B cell (primary cell): ENCODE data around the gene PAPSS2. TPM values are rescaled to one million over a fixed set of nuclear protein-coding genes. Genes with fewer than 3 reads are reported as not detected.

Experiments used
- ATAC-seq: fragments of 200-7000 bp; cut with Tn5 transposase; one replicate; pipeline ENCODE4 v1.10.0; 2021; ENCODE audit warnings: low read depth, mild to moderate bottlenecking, moderate number of reproducible peaks, moderate library complexity
- CTCF ChIA-PET: fragments of 350-600 bp; sonication (Branson Sonifier 250); formaldehyde crosslinking; loops from one replicate; lab custom pipeline; 2021; ENCODE audit warnings: antibody characterized with exemption, inconsistent platforms; lab: Charles Lee
- POLR2A ChIA-PET: fragments of 350-600 bp; sonication (Branson Sonifier 250); formaldehyde crosslinking; loops from one replicate; lab custom pipeline; 2021; ENCODE audit warnings: antibody characterized with exemption; lab: Charles Lee
- DNase-seq: peaks from one replicate; pipeline ENCODE4 v3.0.0; 2013
- H2AFZ ChIP-seq: 2 replicates; pipeline ENCODE4 v1.6.1; 2012; ENCODE audit warnings: mild to moderate bottlenecking, low read depth, low read length; ENCODE audit not compliant: insufficient read depth, poor library complexity, severe bottlenecking
- H3K27ac ChIP-seq, 2 donors: 1 replicate in 1 of 2; 2 replicates in 1 of 2; pipeline ENCODE4 v1.5.1; 2012 to 2013; ENCODE audit warnings: low read length in 2 of 2, mild to moderate bottlenecking in 2 of 2, moderate library complexity in 1 of 2
- H3K27me3 ChIP-seq, 4 experiments: fragments of 200-600 bp in 1 of 4; sonication (generic) in 1 of 4; replicated peaks in 1 of 4; 1 replicate in 2 of 4; 2 replicates in 2 of 4; pipeline versions ENCODE4 v1.6.1 to v1.7.0; 2013 to 2016; ENCODE audit warnings: low read length in 3 of 4, mild to moderate bottlenecking in 2 of 4, mixed read lengths in 1 of 4, moderate library complexity in 1 of 4; ENCODE audit not compliant: insufficient read depth in 4 of 4, control insufficient read depth in 3 of 4; ENCODE audit errors: control extremely low read depth in 1 of 4
- H3K36me3 ChIP-seq, 2 experiments: replicated peaks in 1 of 2; 1 replicate in 1 of 2; 2 replicates in 1 of 2; pipeline versions ENCODE4 v1.6.1 to v1.7.1; 2013; ENCODE audit warnings: low read length in 1 of 2; ENCODE audit not compliant: insufficient read depth in 2 of 2, control insufficient read depth in 1 of 2; ENCODE audit errors: control extremely low read depth in 1 of 2, extremely low read depth in 1 of 2
- H3K4me1 ChIP-seq, 2 donors: fragments of 200-600 bp in 1 of 2; sonication (generic) in 1 of 2; 1 replicate in 1 of 2; 2 replicates in 1 of 2; pipeline versions ENCODE4 v1.5.1 to v1.6.1; 2013 to 2017; ENCODE audit warnings: low read length in 2 of 2; ENCODE audit not compliant: control insufficient read depth in 2 of 2, insufficient read depth in 2 of 2
- H3K4me2 ChIP-seq: replicated peaks from 2 replicates; pipeline ENCODE3; 2012; ENCODE audit warnings: mild to moderate bottlenecking, low read depth, low read length; ENCODE audit not compliant: poor library complexity, severe bottlenecking
- H3K4me3 ChIP-seq, 5 experiments: fragments of 200-600 bp in 1 of 5; sonication (generic) in 1 of 5; 1 replicate in 3 of 5; 2 replicates in 2 of 5; pipeline versions ENCODE4 v1.5.1 to v1.7.0; 2011 to 2016; ENCODE audit warnings: low read length in 4 of 5, mild to moderate bottlenecking in 4 of 5, low read depth in 2 of 5, control low read depth in 1 of 5, moderate library complexity in 1 of 5; ENCODE audit not compliant: insufficient read depth in 1 of 5; ENCODE audit errors: control extremely low read depth in 1 of 5, extremely low read depth in 1 of 5
- H3K79me2 ChIP-seq: fragments of 200-600 bp; sonication (generic); one replicate; pipeline ENCODE4 v1.6.0; 2016; ENCODE audit warnings: low read length; ENCODE audit not compliant: control insufficient read depth, insufficient read depth
- H3K9ac ChIP-seq: fragments of 200-600 bp; sonication (generic); 2 replicates; pipeline ENCODE4 v1.6.1; 2017; ENCODE audit warnings: mild to moderate bottlenecking, low read length, moderate library complexity
- H3K9me3 ChIP-seq, 3 donors: one replicate each; pipeline versions ENCODE4 v1.6.1 to v1.7.1; 2013; ENCODE audit warnings: low read length in 2 of 3; ENCODE audit not compliant: control insufficient read depth in 2 of 3, insufficient read depth in 1 of 3; ENCODE audit errors: control extremely low read depth in 1 of 3
- H4K20me1 ChIP-seq: 2 replicates; pipeline ENCODE4 v1.6.0; 2012; ENCODE audit warnings: mild to moderate bottlenecking, low read length; ENCODE audit not compliant: insufficient read depth, control insufficient read depth, poor library complexity, severe bottlenecking
- H3K27ac Mint-ChIP-seq: one replicate; pipeline ENCODE4 v1.8.0; 2021; ENCODE audit warnings: mixed read lengths
- H3K27me3 Mint-ChIP-seq: one replicate; pipeline ENCODE4 v1.8.0; 2021; ENCODE audit warnings: mixed read lengths
- H3K4me1 Mint-ChIP-seq: one replicate; pipeline ENCODE4 v1.8.0; 2021; ENCODE audit warnings: mixed read lengths
- H3K4me3 Mint-ChIP-seq: one replicate; pipeline ENCODE4 v1.8.0; 2021; ENCODE audit warnings: mixed read lengths
- H3K9me3 Mint-ChIP-seq: one replicate; pipeline ENCODE4 v1.8.0; 2022; ENCODE audit warnings: mixed read lengths; ENCODE audit not compliant: insufficient read depth
- CTCF ChIP-seq: fragments of 200-600 bp; IDR thresholded peaks from one replicate; pipeline ENCODE4 v1.8.0; 2022; ENCODE audit warnings: antibody characterized with exemption, mild to moderate bottlenecking
- EZH2 ChIP-seq: IDR thresholded peaks from 2 replicates; pipeline ENCODE4 v1.6.1; 2012; ENCODE audit warnings: borderline replicate concordance, low read depth, mild to moderate bottlenecking, moderate library complexity, low read length; ENCODE audit not compliant: insufficient read depth, poor library complexity, severe bottlenecking
- WGBS: methylation state at CpG from one replicate; pipeline ENCODE4 v1.1.5; 2013; ENCODE audit warnings: missing lambda C conversion rate; ENCODE audit not compliant: insufficient coverage; 5-methylcytosine and 5-hydroxymethylcytosine counted together
- intact Hi-C: fragments of 100-400 bp; cut with micrococcal nuclease; formaldehyde crosslinking; loops from one replicate; pipeline ENCODE4 v1.10.0; 2022
- polyA plus RNA-seq: library from polyadenylated mRNA; depleted of rRNA; stranded (reverse); fragments of >200 nt; gene quantifications from 2 replicates; pipeline ENCODE4 v1.2.3, GENCODE V29; 2012
- total RNA-seq, 2 donors: library from RNA; stranded (reverse); fragments of 120-200 nt in 1 of 2; gene quantifications; 1 replicate in 1 of 2; 2 replicates in 1 of 2; pipeline versions ENCODE4 v1.2.3 to v1.2.4, GENCODE V29; 2013 to 2022

The PAPSS2 gene
- total and polyA plus RNA-seq, 2 donors (not counting 1 experiment from before 2014, with no cell fraction given): not detected

GRCh38 chr10:87786421-87786820 is 126.7 kb downstream of the PAPSS2 start:
- DNase-seq: no peak
- ATAC-seq: no peak
- Mint-ChIP-seq H3K27me3 (no peaks in the 10 kb centered on the region), H3K4me3 (no peak overlapping the region), H3K4me1 (no peaks in the 10 kb centered on the region), H3K27ac (no peak overlapping the region), H3K9me3 (no peaks in the 10 kb centered on the region)
- WGBS: 100% methylated on average over 2 of the region's 7 CpGs
- no peak for TF ChIP-seq CTCF
- no peak for TF ChIP-seq EZH2
- Histone ChIP-seq H3K4me3 (no peak overlapping the region), H2AFZ (no peak overlapping the region), H3K27ac (no peak overlapping the region), H4K20me1 (no peaks in the 10 kb centered on the region), H3K4me1 (no peaks in the 10 kb centered on the region), H3K4me2 (no peak overlapping the region), H3K27me3 (no peaks in the 10 kb centered on the region), H3K9ac (no peak overlapping the region), H3K79me2 (peaks cover 3% of the 10 kb centered on the region), H3K36me3 (peaks cover 10 to 28% of the 10 kb centered on the region in 2 experiments), H3K9me3 (no peaks in the 10 kb centered on the region)
- intact Hi-C loops: no loop called here
- ChIA-PET POLR2A (no interaction called here), CTCF (interaction anchor here (1.1 kb wide), 1 partner anchor 129 kb away, joined by 3 read pairs; no protein-coding TSS in a partner anchor)

GRCh38 chr10:87790185-87790584 is 130.5 kb downstream of the PAPSS2 start:
- peaks cover 10% of the 10 kb centered on the region for H3K79me2 ChIP-seq
- H3K4me3 ChIP-seq: no peak overlapping the region
- no CpG with 5 or more reads among the region's 3 CpGs for WGBS
- H4K20me1 ChIP-seq: peaks cover 8% of the 10 kb centered on the region
- ChIA-PET POLR2A (no interaction called here), CTCF (no interaction called here)
- H3K4me2 ChIP-seq: no peak overlapping the region
- ATAC-seq (no peak), DNase-seq (no peak)
- no peaks in the 10 kb centered on the region for H3K9me3 ChIP-seq
- H3K4me1 ChIP-seq: no peaks in the 10 kb centered on the region
- Mint-ChIP-seq H3K27me3 (no peaks in the 10 kb centered on the region), H3K4me3 (no peak overlapping the region), H3K4me1 (peaks cover 15% of the 10 kb centered on the region), H3K27ac (no peak overlapping the region), H3K9me3 (no peaks in the 10 kb centered on the region)
- no peaks in the 10 kb centered on the region for H3K27me3 ChIP-seq
- intact Hi-C loops: no loop called here
- peaks cover 17 to 30% of the 10 kb centered on the region in 2 experiments for H3K36me3 ChIP-seq
- no peak overlapping the region for H3K27ac ChIP-seq
- H3K9ac ChIP-seq: no peak overlapping the region
- TF ChIP-seq EZH2 (no peak), CTCF (no peak)
- no peak overlapping the region for H2AFZ ChIP-seq
